Hematopoietic multipotent progenitor cell treated with erythropoietin and hydrocortisone succinate and interleukin-3 and kit ligand, for 17 days (in vitro differentiated cells): ENCODE data around the gene AUTS2.

Experiments used
- DNase-seq: peaks from one replicate; pipeline ENCODE4 v3.0.0-alpha.2; 2015; ENCODE audit warnings: low spot score

AUTS2 gene

DNA sequence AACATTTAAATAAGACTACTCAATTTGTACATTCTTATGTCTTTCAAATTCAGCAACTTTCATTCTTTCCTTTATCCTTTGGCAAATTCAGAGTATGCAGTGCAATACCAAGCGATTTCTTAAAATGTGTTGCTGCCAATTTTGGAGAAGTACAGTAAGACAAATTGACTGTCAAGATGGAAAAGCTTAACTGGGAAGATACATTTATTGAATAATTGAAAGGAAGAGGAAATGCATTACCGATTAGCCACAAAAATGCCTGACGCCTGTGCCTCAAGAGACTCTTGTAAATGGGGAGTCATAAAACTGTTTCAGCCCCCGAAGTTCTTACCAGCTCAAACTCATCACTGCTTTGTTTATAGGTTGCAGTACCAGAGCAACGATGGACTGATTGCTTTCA, 1160.4 kb downstream of the AUTS2 start:
- DNase-seq = no peak

DNA sequence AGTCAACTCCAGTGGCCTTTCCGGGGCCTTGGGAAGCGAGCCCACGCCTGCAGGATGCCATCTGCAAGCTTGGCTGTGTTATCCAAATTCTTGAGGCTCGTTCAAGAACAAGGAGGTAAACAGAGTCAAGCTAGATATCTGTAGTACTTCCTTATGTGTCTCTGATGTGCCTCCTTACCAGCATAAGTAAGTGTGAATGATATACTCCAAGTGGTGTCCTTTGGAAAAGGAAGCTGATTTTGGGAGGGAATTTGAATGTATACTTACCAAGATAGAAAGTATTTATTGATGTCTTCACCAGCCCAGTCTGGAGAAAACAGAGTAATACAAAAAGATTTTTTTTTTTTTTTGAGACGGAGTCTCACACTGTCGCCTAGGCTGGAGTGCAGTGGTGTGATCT, 1161.4 kb downstream of the AUTS2 start:
- no peak for DNase-seq

DNA sequence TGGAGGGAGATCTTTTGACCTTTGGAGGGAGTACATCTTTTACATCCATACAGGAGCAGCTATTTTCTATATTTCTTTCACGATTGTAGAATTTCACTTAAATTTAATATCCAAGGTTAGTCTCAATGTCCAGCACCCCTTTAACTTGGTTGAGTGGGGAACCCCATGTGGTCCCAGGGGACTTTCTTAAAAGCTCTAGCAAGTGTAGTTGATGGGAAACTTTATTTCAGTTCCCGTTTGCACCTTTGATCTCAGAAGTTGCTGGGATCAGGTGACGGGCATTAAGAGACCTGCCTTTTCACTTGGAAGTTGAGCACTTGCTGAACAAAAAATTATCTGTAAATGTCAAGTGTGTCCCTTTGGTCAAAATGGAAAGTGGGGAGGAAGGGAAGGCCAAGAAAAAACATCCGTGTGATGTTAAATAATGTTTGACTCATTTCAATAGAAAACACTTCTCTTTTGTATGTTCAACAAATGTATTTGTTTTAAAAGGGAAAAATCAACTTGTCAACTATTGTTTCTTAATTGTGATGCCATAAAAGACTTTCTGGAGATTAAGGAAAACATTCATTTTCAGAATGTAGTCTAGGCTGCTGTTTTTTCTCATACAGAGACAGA, 1163.5 kb downstream of the AUTS2 start:
- DNase-seq = no peak

DNA sequence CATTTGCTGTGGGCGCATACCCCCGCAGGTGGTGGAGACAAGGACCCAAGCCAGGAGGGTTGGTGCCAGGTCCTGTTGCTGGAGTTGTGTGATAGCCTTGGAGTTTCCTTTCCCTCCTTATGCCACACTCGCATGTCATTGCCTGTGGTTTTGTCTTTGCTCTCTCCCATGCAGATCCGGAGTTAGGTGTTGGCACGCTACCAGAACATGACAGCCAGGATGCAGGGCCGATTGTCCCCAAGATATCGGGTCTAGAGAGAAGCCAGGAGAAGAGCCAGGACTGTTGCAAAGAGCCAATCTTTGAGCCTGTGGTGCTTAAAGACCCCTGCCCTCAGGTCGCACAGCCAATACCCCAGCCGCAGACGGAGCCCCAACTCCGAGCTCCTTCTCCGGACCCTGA, 1164.4 kb downstream of the AUTS2 start:
- no peak for DNase-seq

DNA sequence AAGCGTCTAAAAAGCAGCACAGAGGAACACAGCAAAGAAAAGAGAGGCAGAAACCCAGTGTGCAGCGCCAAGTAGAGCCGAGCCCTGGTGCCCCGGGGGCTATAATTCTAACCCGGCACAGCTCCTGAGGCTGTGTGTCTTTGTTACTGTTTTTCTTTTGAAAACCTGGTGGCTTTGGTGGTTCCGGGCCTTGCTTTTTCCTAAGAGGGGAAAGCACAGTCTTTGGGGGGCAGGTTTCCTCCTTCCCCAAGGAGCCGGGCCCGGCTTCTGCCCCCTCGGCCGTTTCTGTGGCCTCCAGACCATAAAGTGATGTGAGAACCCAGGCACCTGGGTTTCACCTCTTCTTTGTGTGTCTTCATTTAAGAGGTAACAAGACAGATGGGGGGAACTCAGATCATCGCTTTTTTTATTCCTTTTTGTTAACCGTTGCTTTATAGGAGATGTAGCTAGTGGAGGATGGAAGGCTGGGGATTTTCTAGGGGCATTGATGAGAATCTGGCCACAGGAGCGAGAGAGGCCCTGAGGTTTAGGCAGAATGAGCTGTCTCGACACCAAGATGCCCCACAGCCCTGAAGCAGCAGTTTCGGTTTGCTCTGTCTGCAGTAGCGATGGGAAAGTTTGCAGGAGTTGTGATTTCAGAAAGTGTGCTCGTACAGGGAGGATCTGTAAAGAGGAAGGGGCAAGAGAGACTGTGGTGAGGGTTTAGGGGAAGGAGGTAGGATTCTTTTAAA, 1165.9 kb downstream of the AUTS2 start:
- no peak for DNase-seq

DNA sequence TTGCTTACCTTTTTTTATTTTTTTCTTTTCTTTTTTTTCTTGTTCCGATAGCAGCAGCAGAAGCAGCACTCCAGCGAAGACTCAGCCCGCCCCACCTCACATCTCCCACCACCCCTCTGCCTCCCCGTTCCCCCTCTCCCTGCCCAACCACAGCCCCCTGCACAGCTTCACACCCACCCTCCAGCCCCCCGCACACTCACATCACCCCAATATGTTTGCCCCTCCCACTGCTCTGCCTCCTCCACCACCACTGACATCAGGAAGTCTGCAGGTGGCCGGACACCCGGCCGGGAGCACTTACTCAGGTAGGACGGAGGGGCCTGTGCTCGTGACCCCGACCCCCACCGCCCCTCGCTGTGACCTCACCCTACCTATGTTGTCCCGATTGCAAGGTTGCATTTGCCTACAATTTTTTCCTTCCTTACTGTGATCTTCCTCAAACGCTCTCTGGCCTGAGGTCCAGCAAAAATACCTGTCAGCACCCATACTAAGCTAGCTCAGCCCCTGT, 1166.5 kb downstream of the AUTS2 start:
- no peak for DNase-seq

DNA sequence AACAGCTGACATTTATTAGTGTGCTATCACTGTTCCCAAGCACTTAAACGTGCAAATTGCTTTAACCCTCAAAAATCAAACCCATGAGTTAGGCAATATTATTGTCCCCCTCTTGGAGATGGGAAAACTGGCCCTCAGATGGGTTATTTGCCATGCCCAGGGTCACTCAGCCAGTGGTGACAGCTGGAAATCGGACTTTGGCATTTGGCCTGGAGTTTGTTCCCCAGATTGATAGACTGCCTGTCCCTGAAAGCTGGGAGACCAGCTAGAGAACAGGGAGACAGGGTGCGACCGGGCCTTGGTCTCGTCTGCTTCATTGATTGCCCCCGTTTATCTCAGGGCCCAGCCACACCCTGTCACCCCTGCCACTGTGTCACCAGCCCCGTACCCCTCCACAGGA, 1167.4 kb downstream of the AUTS2 start:
- no peak for DNase-seq

DNA sequence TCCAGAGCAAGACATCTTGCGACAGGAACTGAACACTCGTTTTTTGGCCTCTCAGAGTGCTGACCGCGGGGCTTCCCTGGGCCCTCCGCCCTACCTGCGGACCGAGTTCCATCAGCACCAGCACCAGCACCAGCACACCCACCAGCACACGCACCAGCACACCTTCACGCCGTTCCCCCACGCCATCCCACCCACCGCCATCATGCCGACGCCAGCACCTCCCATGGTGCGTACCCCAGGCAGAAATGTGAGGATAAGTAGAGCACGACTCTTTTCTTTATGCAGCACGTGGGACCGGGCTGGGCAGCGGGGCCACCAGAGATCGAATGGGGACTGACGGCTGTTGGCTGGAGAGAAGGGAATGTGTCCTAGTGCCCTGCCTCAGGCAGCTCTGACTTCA, 1167.8 kb downstream of the AUTS2 start:
- DNase-seq = no peak

DNA sequence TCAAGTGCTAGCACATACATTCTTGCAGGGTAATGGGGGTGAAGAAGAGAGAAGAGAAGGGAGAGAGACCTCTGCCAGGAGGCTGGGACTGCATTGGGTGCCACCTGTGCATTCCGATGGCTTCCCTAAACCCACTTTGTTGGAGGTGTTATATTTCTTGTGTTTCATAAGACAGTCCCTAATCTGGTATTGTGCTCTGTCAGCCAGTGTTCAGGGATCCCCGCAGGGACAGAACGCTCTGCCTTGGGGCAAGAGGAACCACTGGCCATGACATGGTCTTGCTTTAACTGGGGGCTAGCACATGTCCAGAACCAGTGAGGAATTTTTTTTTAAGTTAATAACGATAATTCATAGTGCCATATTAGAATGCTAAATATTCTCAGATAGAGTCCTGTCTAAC, 1168.4 kb downstream of the AUTS2 start:
- DNase-seq = no peak

DNA sequence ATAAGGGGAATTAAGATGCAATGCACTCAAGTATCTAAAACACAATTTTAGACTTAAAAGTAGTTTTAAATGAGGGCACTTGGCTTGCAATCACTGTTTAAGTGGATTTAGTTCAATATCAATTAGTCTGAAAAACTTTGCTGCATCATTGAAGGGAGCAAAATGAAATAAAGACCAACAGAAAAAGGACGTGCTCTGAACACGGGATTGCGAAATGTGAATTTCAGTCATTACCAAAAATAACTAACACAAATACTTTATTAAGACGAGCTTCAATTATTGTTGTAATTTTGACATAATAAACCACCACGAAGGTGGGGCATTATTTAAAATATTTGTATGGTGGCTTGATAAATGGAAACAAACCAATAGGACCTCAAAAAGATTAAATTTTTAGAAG, 1171.9 kb downstream of the AUTS2 start:
- DNase-seq = no peak

DNA sequence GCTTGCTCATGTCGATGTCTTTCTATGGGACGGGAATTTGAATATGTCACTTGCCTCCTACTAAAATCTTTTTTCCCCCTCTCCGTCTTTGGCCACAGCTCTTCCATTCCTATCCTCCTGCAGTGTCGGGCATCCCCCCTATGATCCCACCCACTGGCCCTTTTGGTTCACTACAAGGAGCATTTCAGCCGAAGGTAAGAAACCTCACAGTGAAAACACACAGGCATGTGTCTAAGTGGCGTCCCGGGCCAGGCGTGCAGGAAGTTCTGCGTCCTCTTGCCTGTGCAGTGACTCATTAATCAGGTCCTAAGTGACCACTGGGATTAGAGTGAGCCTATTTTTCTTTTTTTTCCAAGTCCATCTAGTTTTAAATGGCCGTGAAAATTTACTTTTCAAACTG, 1173.2 kb downstream of the AUTS2 start:
- no peak for DNase-seq

DNA sequence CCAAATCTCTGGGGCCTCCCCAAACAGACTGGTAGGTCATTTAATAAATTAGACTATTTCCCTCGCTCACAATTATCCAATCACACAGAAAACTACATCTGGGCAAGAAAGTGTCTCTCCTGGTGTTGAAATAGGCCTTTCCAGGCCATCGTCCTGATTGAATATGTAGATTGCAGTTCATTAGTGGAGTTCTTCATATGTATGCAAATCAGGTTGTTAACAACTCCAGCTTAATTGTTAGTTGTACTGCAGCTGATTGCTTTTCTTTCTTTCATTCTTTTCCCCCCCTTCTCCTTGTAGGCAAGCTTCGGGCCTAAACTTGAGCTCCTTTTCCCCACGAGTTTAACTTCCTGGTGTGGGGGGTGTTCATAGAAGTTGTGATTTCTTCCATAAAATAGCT, 1174.6 kb downstream of the AUTS2 start:
- DNase-seq = no peak

DNA sequence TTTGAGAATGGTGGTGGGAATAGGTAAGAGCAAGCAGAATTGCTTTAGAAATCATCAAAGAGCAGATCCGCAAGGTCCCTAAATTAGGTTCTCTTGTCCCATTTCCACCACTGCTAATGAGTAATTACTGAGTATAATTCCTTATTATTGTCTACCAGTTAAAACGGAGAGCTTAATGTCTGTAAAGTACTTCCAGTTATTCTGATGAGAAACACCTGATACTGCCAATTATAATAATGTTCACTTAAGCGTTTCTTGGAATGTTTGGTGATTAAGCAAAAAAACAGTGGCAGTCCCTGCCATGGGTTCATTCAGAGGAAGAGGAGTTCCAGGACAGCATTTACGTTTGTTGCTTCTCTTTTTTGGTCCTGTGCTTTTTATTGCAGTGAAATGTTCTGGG, 1175.1 kb downstream of the AUTS2 start:
- no peak for DNase-seq

DNA sequence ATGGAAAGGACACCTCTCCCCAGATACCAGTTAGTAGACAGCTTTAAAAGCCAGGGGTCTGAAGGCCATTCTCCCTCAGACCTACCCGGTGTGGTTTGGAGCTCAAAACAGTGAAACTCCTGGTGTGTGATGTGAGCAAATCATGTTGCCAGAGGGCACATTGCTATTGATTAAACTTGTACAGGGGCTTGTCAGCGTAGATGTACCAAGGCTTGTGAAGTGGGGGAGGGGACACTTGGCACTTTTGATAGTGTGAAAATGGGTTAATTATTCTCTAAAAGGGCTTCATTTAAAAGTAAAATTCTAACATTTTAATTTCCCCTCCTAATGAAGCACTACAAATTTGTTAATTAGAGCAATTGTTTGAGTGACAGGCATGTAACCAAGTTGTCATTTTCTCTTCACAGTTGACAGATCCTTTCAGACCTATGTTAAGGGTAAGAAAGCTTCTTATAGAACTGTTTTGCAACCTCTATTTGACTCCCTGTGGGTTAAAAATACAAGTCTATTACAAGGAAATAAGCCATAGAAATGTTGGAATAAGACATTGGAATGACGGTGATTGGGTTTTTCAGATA, 1176.8 kb downstream of the AUTS2 start:
- no peak for DNase-seq

DNA sequence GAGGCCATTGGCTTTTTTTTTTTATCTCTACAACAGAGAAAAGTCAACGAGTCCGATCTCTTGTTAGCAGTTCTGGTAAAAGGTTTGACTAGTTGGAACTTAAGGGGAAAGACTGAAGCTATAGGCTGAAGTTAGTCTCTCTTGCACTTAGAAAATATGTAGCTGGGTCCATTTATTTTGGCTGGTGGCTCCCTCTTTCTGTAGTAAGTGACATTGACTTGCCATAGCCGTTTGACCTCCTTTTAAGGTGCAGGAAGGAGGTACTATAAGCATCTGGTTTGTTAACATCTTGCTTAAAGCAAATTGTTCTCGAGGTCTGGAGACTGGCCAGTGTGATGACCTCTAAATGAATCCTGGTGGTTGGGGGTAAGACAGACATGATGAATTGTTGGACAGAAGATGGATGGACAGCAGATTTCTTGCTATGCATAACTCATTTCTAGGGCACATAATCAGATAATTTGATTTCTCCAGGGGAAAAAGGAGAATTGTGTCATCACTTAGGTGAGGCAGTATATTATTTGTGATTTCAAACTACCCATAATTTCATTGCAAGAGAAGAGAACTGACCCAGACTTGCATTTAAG, 1177.4 kb downstream of the AUTS2 start:
- DNase-seq = no peak

DNA sequence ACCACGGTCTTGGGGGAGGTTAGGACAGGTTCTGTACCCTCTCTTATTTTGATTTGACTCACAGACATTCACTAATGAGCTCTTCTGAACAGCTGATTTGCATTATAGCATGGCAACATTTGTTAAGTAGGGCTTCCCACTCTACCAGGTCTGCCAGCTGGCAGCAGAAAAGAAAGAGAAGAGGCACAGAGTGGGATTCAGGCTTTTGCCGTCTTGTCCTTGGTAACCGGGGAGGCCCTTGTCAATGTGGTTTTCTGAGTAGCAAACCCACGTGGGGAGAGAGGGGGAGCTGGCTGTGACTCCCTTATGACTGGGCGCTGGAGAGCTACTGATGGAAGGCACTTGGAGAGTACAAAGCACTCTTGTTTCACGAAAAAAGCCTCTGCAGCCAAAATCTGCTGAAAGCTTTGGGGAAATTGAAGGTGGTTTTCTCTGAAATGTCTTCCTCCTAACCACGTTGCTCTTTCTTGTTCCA, 1178.4 kb downstream of the AUTS2 start:
- no peak for DNase-seq

DNA sequence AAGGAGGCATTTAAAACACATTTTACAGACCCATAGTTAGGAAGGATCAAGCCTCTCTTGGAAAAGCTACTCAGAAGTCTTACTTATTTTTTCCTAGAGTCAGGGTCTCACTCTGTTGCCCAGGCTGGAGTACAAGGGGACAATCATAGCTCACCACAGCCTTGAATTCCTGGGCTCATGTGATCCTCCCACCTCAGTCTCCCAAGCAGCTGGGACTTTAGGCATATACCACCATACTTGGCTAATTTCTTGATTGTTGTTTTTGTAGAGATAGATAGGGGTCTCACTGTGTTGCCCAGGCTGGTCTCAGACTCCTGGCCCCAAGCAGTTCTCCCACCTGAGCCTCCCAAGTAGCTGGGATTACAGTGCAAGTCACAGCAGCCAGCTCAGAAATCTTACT, 1179.0 kb downstream of the AUTS2 start:
- no peak for DNase-seq

DNA sequence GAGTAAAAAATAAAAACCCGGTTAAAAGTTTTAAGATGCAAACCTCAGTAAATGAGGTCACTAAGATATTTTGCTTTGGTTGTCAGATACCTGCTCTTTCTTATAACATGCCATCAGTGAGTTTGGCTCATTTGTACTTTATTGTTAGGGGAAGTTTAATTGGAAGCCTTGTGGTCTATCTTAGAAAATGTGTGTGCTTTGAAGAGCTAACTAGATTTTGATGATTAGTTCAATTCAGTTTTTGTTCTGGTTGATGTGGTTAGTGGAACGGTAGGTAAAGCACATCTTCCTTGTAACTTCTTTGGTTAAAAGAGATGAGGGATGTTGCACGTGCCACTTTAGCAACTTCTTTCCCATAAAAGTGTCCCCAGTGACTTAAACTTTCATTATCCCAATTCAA, 1180.3 kb downstream of the AUTS2 start:
- DNase-seq = no peak

DNA sequence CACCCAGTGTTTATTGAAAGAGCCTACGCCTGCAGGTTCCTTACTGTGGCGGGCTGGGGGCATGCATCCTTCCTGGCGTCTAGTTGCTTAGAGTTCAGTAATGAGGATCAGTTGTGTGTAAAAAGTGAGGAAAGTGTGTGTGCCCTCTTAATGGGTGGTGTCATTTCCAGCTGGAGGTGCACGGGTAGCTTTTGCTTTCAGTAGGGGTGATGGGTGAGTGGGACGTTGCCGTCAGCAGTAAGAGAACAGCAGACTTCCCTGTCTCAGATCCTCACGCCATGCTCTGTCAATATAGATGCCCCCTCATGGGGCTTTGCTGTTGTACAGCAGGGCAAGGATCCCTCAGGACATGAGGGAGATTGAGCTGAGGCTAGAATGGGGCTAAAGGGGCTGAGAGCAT, 1181.0 kb downstream of the AUTS2 start:
- no peak for DNase-seq

DNA sequence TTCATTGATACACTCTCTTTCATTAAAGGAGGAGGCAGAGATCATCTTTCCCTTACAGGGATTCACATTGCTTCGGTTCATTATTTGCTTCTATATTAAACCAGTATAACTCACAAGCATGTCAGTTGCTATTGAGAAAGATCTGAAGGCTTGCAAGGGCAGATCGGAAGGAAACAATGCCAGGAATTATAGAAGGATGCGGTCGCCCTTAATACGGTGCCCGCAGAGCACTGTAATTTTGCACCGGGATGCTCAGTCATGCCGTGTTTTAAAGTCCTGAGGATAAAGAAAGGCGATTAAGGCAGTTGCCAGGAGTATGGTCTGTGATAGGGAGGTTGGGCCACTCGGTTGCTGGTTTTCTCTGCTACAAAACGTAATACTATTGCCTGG, 1183.6 kb downstream of the AUTS2 start:
- DNase-seq = no peak

DNA sequence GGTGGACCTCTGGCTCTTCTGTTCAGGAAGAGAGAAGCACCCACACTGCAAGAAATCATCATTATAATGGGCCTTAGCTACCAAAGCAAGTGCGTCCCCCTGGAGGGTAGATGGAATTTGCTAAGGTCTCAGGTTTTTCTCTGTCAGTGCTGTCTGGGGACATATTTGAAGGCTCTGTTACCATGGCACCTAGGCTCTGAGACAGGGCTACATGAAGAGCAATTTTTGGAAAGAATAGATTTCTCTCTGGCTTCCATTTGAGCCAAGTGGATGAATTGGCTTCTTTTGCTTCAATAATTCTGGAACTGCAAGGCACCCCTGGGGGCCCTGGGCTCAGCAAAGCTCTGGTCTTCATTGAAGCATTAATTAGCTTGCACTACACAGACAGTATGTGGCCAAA, 1184.5 kb downstream of the AUTS2 start:
- no peak for DNase-seq

DNA sequence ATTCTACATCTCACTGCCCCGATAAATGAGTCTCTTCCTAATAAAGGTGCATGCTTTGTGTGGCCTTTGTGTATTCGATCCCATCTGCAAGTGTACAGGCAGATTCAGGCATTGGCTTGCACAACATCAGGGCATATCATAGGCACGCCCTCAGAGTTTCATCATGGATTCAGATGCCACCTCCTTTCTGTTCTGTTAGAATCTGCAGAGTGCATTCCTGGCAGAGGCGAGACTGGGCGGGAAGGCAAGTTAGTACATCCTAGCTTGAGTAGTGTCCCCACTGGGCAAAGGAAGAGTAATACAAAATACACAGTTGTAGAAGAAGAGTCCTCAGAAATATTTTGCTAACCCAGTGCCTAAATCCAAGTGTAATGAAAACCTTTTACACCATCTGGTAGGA, 1187.2 kb downstream of the AUTS2 start:
- DNase-seq = no peak

DNA sequence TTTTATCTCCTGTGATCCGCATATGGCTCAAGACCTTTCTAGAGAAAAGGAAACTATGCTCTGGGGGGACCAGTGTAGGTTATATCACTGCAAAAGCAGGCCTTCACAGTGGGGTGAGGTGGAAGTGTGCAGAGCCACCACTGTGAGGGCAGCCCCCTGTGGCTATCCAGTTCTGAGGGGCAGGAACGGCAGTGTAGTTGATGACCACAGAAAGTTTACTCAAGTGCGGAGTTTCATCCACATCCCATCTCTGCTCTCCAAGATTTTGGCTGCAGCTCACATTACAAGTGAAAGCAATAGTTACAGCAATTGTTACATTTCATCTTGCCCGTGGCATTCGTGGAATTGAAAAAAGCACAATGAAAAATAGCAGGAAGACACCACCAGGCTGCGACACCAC, 1187.8 kb downstream of the AUTS2 start:
- no peak for DNase-seq
